Hypothalamus (tissue), 51 donors: Measurements from ENCODE around the gene DPF3.
A peak's percentile ranks its signal among the peaks of the same experiment; 100 is the strongest.

Experiments used
- DNase-seq, 51 donors: peaks; one replicate each; lab custom pipeline; 2025; lab: John Stamatoyannopoulos, UW

DPF3 gene

DNA sequence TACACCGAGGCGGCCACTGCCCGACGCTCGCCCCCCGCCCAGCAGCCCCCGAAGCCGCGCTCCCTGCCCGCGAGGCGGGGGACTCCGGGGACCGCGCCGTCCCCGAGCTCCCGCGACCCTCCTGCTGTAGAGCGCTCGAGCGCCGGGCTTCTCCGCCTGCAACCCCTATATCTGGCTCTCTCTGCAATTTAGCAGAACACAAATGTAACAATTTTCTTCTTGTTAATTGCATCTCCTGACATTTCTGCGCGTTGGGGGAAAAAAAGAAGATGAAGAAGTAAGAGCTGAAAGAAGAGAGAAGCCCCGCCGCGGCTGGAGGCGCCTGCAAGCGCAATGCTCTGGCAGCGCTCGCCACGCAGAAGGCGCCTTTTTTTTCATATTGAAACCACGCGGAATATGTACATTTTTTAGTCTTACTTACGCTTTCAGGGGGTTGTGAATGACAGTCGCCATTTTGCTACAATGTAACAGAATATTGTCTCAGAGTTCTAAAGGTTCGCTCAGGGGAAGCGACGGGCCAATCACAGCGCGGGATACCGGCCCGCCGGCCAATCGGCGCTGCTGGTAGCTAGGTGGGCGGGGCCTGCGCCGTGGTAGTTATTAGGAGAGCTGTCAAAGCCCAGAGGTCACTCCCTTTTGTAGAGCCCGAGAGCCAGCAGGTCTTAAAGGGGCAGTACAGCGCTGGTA lies at the start of gene DPF3:
Gene DPF3 (minus strand): TSS at position 466 of the 687 bp plus-strand sequence. CDS start 13 bp downstream, at position 453.
- DNase-seq: peak; percentile 34 to 98 (median 92)

DNA sequence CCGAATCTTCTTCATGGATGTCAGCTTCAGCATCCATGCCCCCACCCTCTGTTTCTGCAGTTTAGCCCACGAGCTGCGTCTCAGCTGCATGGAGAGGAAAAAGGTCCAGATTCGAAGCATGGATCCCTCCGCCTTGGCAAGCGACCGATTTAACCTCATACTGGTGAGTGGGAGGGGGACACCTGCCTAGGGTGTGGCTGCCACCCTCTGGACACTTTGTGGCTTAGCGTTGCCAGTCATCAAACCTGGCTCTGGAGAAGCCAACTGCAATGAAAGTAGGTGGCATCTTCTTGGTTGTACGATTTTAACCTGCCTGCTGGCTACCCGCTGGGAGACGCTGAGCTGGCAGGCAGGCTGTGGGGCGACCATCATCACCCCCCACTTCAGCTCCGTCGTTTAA lies 49.0 kb upstream of the DPF3 start:
- no peak for DNase-seq

DNA sequence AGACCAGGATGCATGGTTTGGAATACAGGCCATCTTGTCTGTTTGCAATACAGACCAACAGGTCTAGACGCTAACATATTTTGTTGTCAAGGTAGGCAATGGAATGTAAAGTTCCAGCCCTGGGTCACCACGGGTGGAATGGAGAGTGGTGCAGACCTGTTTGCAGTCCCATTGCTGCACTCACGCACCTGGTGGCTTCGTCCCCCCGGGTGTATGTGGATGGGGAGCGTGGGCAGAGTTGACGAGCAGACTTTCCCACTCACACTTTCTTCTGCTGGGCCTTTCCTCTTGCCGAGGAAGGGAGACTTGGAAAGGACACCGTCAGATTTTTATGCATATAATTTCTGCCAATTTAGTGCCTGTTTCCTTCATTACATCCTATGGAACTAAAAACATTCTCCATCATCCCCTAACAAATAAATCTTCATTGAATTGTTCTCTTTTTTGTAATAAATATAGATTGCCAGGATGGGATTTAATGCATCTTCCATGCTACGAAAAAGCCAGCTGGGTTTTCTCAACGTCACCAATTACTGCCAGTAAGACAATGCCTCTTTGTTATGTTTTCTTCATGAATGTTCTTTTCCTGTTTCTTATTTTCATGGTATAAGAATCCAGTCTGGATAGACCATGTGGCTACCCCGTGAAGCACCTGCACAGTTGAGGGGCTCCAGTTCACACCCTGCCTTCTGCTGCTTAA lies 47.5 kb upstream of the DPF3 start:
- peak in 1 of 51 donors; percentile 6 for DNase-seq

DNA sequence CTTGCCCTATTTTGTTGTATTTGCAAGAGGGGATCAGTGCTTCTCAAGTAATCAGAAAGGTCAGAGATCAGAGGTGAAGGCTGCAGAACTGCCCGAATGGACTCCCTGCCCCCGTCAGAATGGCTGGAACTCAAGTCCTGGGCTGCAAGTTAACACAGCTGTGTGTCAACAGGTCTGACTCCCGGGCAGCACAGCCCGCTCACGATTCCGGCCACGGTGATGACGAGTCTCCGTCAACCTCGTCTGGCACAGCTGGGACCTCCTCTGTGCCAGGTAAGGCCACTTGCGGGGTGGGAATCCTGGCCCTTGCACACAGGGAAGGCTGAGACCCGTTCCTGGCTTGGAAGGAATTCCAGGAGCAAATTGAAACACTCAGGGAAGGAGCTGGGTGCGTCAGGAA lies 45.7 kb upstream of the DPF3 start:
- DNase-seq: no peak

DNA sequence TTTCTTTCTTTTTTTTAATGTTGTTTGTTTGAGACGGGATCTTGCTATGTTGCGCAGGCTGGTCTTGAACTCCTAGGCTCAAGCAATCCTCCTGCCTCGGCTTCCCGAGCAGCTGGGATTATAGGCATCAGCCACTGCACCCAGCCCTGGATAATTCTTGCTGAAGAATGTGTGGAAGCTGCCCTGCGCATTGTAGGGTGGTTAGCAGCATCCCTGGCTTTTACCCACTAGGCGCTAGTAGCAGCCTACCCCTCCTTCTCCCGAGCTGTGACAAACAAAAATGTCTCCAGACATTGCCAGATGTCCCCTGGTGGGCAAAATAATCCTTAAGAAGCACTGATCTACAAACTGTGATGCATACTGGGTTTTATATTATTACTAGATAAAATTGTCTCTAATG lies 39.0 kb upstream of the DPF3 start:
- no peak for DNase-seq

DNA sequence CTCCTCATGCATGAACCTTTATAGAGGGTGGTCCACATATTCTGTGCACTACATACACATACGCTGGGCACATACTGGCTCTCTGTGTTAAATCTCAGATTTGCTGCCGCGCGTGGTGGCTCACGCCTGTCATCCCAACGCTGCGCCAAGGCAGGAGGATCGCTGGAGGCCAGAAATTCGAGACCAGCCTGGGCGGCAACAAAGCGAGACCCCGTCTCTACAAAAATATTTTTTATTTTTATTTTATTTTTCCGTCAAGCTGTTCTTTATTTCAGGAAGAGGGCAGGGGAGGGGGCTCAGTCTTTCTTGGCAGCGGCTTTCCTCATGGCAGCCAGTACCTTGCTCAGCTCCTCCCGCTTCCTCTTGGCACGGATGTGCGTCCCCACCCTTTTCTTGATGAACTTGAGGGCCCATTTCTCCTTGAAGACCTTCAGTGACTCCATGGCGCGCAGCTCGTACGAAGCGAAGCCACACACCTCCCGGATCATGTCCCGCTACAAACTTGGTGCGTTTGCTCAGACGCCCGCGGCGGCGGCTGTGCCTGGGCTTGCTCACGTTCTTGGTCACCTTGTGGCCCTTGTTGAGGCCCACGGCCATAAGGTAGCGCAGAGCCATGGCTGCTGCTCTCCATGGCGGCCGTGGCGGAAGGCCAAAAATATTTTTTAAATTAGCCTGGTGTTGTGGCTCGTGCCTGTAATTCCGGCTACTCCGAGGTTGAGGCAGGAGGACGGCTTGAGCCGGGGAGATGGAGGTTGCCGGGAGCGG lies 35.6 kb upstream of the DPF3 start:
- DNase-seq: no peak

DNA sequence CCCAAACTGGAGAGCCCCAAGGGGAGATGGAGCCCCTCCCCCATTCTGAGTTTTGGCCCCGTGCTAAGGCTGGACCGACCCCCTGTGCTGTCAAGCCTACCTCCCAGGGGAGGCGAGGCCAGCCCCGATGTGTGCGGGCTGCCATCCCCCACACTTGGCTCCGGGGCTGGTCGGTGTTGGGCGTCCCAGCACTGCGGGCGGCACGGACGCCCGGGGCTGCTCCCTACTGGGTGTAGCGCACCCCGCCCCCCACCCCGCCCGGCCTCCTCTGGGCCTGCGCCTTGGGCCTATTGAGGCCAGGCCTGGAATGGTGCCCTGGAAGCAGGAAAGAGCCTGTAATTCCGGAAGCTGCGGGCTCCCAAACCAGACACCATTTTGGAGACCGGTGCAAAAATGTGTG lies 35.0 kb upstream of the DPF3 start:
- no peak for DNase-seq

DNA sequence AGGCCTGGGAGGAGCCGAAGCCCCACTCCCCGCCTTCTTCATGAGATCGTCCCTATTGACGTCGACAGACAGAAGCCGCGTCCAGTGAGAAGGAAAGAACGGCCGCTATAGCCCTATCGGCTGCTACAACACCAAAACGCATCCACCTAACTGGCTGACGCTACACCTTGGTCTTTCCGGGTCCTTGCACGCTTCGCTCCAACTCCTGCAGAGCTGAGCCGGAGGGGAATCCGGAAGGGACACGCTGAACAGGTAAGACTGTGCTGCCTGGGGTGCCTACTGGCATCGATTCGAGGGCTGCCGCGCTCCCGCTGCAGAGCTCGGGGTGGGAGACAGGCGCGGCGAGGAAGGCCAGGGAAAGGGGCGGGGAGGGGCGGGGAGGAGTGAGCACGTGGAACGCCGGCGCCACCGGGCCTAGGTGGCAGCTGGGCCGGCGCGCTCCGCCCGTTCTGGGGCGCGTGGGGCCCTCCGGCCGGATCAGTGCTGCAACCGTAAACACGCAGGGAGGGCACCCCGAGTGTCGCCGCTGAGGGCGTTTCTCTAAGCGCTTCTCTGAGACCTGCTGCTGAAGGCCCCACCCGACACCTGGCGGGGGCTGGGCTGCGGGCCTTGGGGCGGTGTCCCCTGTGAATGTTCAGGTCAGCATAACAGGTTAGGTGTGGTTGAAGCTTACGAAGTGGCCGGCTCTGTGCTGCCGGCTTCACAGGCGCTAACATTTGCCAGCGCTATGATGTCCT lies 32.6 kb upstream of the DPF3 start, which contains the start of gene DCAF4:
Gene DCAF4 (plus strand): TSS at position 173 of the 737 bp plus-strand sequence. CDS start 11,515 bp downstream, outside the sequence.
- DNase-seq: peak; percentile 53 to 98 (median 88)

DNA sequence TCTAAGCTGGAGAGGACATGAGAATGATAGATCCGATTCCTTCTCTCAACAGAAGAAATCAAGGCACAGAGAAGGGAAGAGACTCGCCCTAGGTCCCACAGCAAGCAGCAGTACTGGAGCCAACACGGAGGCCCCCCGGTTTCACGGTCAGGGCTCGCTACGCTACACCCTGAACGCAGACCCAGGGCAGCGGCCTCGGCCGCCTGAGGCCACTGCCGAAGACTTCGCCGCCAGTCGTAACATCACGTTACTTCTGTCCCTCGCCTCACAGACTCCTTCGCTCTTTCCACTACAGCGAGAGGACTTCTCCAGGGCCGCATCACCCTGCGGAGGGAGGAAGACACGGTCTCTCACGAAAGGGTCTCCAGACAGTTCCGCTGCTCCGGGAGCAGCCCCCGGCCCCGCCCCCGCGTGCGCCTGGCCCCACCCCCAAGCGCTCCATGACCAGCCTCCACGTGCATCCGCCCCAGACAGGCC lies 32.0 kb upstream of the DPF3 start:
- no peak for DNase-seq

DNA sequence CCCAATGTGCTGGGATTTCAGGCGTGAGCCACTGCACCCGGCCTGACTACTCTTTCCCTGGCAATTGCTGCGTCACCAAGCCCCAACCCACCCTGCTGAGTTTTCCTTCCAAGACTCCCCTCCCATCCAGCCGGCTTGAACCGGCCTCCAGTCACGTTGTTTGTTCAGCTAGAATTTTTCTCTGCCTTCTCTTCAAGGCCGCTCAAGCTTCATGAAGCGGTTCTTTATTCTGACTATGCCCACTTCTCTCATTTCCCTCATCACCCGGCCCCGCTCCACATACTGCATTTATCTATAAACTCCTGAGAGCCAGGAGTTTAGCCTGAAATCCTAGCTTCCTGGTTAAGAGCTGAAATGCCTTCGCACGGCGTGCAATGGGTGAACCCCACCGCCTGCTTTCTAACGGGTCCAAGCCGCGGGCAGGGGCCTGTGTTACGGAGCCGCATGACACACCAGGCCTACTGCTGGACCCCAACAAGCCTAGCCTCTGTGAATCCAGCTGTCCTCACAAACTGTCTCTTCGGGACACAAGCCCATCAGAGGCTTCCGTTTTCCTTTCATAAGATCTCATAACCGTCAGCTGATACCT lies 31.4 kb upstream of the DPF3 start:
- no peak for DNase-seq

DNA sequence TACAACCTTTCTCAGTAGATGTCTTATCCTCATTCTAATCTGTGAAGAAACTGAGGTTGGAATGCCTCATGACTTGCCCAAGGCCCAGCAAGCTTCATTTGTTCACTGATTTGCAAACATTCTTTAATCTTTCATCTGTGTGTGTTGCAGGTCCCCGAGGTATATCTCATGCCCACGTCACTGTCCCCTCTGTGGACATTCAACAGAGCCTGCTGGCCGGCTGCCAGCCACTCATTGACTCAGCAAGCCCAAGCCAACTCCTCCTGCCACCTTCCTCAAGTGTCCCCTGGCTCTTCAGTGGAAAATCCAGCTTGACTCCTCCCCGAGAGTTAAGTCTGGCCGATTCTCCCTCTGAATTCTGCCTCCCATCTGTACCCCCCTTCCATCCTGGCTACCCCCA lies 30.4 kb upstream of the DPF3 start:
- DNase-seq: no peak

DNA sequence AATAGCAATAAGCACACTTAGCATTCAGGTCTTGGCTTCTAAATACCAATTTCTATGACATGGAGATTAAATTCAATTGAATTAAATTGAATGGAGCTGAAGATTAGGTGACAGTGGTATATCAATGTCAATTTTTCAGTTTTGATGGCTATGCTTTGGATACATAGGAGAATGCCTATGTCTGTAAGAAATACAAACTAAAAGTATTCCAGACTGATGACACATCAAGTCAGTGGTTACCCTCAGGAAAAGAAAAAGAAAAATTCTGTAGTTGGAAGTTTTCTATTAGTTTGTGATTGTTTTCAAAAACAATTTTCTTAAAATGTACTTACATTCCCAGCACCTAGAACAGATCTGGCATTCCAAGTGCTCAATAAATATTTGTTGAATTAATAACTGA lies 27.5 kb upstream of the DPF3 start:
- DNase-seq: no peak

DNA sequence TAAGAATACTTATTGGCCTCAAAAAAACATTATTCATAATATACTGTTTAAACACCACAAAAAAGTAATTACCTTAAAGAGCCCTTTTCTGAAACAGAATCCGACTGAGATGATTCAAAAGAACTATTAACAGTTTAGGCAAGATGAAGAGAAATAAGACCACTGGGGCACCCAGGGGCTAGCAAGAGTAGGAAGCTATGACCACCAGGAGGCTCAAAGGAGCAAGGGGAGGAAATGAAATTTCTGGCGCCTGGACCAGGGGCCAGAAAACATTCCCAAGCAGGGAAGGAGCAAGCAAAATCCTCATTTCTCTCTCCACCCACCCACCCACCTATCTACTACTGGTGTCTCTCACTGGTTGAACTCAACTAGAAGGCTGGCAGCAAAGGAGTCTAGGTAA lies 26.1 kb upstream of the DPF3 start:
- no peak for DNase-seq

DNA sequence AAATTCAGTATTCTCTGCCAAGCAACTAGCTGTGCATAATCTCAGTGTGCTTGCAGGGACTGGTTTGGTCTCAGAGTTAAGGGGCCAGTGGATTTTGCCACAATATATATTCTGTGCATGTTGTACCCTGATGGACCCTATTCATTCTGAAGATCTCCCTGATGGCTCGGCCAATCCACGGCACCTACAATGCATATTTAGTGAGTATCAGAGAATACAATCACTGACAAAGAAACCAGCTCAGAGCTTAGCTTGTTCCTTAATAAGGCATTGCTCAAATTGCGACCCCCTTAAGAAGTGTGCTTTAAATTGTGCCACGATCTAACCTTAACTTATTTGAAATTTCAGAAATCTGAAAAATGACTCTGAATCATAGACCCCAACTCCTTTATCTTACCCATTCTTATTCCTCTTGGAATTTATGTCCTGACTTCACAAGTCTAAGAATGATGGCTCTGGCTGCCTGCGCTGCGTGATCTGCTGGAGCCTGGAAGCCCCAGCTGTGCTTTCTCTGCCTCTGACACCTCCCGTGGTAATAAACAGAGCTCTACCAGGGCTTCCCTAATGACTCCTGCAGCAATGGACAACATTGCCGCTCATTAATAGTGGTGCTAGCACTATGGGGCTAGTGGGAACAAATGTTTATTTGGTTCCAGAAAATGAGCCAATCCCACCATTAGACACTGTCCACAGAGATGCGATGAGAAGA lies 23.3 kb upstream of the DPF3 start:
- no peak for DNase-seq

DNA sequence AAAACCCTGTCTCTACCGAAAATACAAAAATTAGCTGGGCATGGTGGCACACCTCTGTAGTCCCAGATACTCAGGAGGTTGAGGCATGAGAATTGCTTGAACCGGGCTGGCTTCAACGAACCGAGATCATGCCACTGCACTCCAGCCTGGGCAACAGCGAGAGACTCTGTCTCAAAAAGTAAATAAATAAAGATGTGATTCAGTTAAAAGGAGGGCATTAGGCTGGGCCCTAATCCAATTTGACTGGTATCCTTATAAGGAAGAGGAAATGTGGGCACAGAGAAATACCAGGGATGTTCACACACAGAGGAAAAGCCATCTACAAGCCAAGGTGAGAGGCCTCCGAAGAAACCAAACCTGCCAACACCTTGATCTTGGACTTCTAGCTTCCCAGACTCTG lies 22.3 kb upstream of the DPF3 start:
- DNase-seq: no peak

DNA sequence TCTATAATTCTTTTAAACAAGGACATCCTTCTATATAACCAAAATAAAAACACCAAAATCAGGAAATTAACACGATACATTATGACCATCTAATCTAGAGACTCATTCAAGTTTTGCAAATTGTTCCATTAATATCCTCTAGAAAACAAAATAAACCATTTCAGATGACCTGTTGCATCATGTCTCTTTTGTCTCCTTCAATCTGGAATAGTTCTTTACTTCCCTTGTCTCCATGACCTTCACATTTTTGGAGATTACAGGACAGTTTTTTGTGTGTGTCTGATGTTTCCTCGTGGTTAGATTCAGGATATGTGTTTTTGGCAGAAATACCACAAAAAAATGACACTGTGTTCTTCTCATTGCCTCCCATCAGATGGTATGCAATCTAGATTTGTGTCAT lies 19.9 kb upstream of the DPF3 start:
- no peak for DNase-seq

DNA sequence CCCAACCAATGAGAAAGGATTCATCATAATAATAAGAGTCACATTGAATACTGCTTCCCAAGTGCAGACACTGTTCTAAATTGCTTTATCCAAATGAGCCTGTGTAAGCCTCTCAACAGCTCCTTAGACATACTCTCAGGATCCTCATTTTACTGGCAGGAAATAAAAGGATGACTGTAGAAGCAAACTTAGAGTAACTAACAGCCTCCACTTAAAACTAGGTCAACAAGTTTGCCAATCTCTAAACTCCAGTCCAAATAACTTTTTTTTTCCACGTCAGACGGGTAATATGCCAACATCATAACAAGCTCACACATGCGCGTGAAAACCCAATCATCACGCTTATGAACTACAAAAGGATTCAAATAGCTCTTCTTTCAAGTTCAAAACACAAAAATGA lies 15.3 kb upstream of the DPF3 start:
- no peak for DNase-seq

DNA sequence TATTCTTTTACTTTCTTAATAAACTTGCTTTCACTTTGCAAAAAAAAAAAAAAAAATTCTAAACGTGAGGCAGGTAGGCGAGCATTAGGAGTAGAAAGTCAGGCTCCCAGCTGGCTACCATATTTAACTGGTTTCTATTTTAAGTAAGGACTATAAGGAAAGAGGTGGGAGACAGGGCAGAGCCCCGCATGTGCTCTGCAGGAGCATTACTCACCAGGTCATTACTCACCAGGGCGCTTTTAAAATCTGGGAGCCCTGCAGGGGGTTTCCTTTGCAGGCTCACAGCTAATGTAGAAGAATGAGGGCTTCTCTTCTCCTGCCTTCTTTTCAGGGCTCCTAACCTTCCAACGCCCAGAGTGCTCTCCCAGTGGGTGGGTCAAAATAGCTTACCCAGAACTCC lies 14.0 kb upstream of the DPF3 start:
- no peak for DNase-seq

DNA sequence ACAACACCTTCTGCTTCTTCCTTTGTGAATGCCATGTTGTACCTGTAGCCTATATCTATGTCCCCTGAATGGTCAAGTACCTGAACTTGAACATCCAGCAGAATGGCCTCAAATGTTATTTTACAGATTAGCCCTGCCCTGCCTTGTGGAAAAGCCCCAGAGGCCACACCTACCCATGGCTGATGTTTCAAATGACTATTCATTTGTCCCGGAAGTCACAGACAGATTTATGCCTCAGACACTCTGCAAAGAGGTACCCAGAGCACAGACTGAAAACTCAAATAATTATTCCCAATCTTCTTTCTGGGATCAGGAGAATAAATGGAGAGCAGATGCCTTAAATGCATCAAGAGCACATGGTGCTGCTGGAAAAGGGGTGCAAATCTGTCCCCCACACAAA lies 13.0 kb upstream of the DPF3 start:
- DNase-seq: no peak

DNA sequence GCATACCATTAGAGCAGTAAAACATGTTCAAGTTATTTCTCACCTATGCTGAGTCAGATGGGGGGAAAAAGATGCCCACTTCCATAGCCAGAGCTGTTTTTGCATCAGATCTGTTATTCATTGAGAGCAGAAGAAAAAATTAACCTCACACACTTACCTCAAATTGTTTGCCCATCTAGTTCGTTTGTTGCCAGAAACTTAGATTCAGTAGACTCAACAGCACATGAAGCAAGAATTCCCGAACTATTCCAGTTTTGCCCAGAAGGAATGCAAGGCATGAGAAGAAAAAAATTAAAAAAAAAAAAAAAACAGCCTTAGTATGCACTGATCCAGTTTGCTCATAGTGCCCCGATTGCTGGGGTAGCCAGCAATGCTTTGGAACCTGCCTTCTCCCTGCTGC lies 12.4 kb upstream of the DPF3 start:
- DNase-seq: no peak
